GM19099 (cell line): ENCODE results near the gene HACE1.

Experiments
- POLR2A ChIP-seq: IDR thresholded peaks from 3 replicates; pipeline ENCODE4 v1.6.1; 2011; ENCODE audit warnings: low read depth; ENCODE audit not compliant: insufficient read length; ENCODE audit errors: extremely low read depth

The HACE1 gene

GRCh38 chr6:104837158-104837557, 22.6 kb downstream of the HACE1 start:
- no peak for TF ChIP-seq POLR2A

- TF ChIP-seq POLR2A, result no peak
Observed at GRCh38 chr6:104835782-104836181, 23.9 kb downstream of the HACE1 start.

- no peak for TF ChIP-seq POLR2A
Observed at GRCh38 chr6:104829183-104829958, 30.3 kb downstream of the HACE1 start.

- no peak for TF ChIP-seq POLR2A
Observed at GRCh38 chr6:104828478-104828877, 31.2 kb downstream of the HACE1 start.

GRCh38 chr6:104816125-104816524, 43.6 kb downstream of the HACE1 start:
- no peak for TF ChIP-seq POLR2A

GRCh38 chr6:104814743-104815142, 45.0 kb downstream of the HACE1 start:
- no peak for TF ChIP-seq POLR2A

GRCh38 chr6:104813552-104813951, 46.2 kb downstream of the HACE1 start:
- no peak for TF ChIP-seq POLR2A

GRCh38 chr6:104809116-104809515, 50.6 kb downstream of the HACE1 start:
- no peak for TF ChIP-seq POLR2A

GRCh38 chr6:104799134-104799657, 60.5 kb downstream of the HACE1 start:
- no peak for TF ChIP-seq POLR2A

- TF ChIP-seq POLR2A, result no peak
Observed at GRCh38 chr6:104796031-104796785, 63.5 kb downstream of the HACE1 start.

- no peak for TF ChIP-seq POLR2A
Observed at GRCh38 chr6:104795363-104795762, 64.4 kb downstream of the HACE1 start.

GRCh38 chr6:104789770-104790190, 69.9 kb downstream of the HACE1 start:
- TF ChIP-seq POLR2A, result no peak

- no peak for TF ChIP-seq POLR2A
Observed at GRCh38 chr6:104788400-104788799, 71.3 kb downstream of the HACE1 start.

GRCh38 chr6:104787305-104787704, 72.4 kb downstream of the HACE1 start:
- TF ChIP-seq POLR2A, result no peak

GRCh38 chr6:104784884-104785283, 74.8 kb downstream of the HACE1 start:
- no peak for TF ChIP-seq POLR2A

- no peak for TF ChIP-seq POLR2A
Observed at GRCh38 chr6:104771258-104771832, 88.4 kb downstream of the HACE1 start.

- TF ChIP-seq POLR2A, result no peak
Observed at GRCh38 chr6:104768906-104769305, 90.8 kb downstream of the HACE1 start.
